Prostate gland (tissue), 2 donors: Measurements from ENCODE around the gene RNF138.

Experiments used
- POLR2AphosphoS5 ChIP-seq: sonication (generic); formaldehyde crosslinking; IDR thresholded peaks from one replicate; pipeline ENCODE4 v1.6.1; 2017; ENCODE audit warnings: antibody characterized with exemption
- TF ChIP-seq, protein P1 (sequence below), 4 experiments: fragments of 200-600 bp in 2 of 4; fragments of 450-650 bp in 2 of 4; sonication (generic) in 2 of 4; IDR thresholded peaks; 1 replicate in 3 of 4; 2 replicates in 1 of 4; pipeline ENCODE4 v1.5.1; 2016 to 2019; ENCODE audit warnings: antibody characterized with exemption in 4 of 4, mild to moderate bottlenecking in 2 of 4, moderate library complexity in 2 of 4

DNA sequence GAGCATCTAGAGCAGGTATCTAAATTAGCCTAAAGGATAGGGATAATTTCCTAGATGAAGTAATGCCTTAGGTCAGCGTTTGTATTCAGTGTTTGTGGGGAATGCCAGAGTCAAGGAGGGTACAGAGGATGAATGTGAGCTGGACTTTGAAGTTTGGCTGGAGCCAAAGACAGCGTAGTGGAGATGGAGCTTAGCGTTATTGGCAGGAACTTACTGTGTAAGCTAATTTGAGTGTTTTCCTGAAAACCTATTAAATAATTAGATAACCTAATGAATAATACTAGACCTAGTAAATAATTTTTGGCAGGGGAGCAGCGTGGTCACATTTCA, 4.2 kb downstream of the RNF138 start:
- TF ChIP-seq, protein P1, sequence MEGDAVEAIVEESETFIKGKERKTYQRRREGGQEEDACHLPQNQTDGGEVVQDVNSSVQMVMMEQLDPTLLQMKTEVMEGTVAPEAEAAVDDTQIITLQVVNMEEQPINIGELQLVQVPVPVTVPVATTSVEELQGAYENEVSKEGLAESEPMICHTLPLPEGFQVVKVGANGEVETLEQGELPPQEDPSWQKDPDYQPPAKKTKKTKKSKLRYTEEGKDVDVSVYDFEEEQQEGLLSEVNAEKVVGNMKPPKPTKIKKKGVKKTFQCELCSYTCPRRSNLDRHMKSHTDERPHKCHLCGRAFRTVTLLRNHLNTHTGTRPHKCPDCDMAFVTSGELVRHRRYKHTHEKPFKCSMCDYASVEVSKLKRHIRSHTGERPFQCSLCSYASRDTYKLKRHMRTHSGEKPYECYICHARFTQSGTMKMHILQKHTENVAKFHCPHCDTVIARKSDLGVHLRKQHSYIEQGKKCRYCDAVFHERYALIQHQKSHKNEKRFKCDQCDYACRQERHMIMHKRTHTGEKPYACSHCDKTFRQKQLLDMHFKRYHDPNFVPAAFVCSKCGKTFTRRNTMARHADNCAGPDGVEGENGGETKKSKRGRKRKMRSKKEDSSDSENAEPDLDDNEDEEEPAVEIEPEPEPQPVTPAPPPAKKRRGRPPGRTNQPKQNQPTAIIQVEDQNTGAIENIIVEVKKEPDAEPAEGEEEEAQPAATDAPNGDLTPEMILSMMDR (IDR thresholded peaks at IDR 0.05), result no peak
- no peak for TF ChIP-seq POLR2AphosphoS5
